Esophagus muscularis mucosa (tissue), 4 donors: Measurements from ENCODE around the gene TPPP. TPM values are rescaled to one million over a fixed set of nuclear protein-coding genes. Genes with fewer than 3 reads are reported as not detected.
"Not testable (repeated sequence)": the region's sequence is repeated elsewhere in the genome, so short reads cannot be mapped to it uniquely, and the experiment has no call there.

ENCODE experiments used
- DNase-seq: peaks from one replicate; pipeline ENCODE4 v3.0.0-alpha.2; 2017; ENCODE audit errors: extremely low spot score
- H3K27ac ChIP-seq, 4 donors: fragments of 200-600 bp; sonication (generic); replicated peaks in 1 of 4; 1 replicate in 3 of 4; 2 replicates in 1 of 4; pipeline ENCODE4 v1.5.1; 2016 to 2019; ENCODE audit warnings: mild to moderate bottlenecking in 1 of 4
- H3K27me3 ChIP-seq, 4 donors: fragments of 200-600 bp; sonication (generic); one replicate each; pipeline versions ENCODE4 v1.5.1 to v1.6.0; 2016 to 2019
- H3K36me3 ChIP-seq, 4 donors: fragments of 200-600 bp; sonication (generic); one replicate each; pipeline ENCODE4 v1.5.1; 2016 to 2019
- H3K4me1 ChIP-seq, 4 donors: fragments of 200-600 bp; sonication (generic); one replicate each; pipeline ENCODE4 v1.5.1; 2016 to 2019
- H3K4me3 ChIP-seq, 4 donors: fragments of 200-600 bp; sonication (generic); 1 replicate in 2 of 4; 2 replicates in 2 of 4; pipeline ENCODE4 v1.5.1; 2016 to 2019; ENCODE audit warnings: mild to moderate bottlenecking in 4 of 4, moderate library complexity in 1 of 4
- H3K9me3 ChIP-seq, 4 donors: fragments of 200-600 bp; sonication (generic); 1 replicate in 3 of 4; 2 replicates in 1 of 4; pipeline ENCODE4 v1.5.1; 2016 to 2019
- EP300 ChIP-seq: sonication (generic); formaldehyde crosslinking; IDR thresholded peaks from one replicate; pipeline ENCODE4 v1.6.1; 2017; ENCODE audit warnings: antibody characterized with exemption
- POLR2A ChIP-seq: fragments of 450-650 bp; IDR thresholded peaks from one replicate; pipeline ENCODE4 v1.6.1; 2017; ENCODE audit warnings: antibody characterized with exemption, moderate library complexity, mild to moderate bottlenecking, low read depth
- POLR2AphosphoS5 ChIP-seq, 2 donors: sonication (generic); formaldehyde crosslinking; IDR thresholded peaks; one replicate each; pipeline ENCODE4 v1.6.1; 2017; ENCODE audit warnings: antibody characterized with exemption in 2 of 2
- WGBS: methylation state at CpG from one replicate; pipeline ENCODE4 v1.1.5; 2018; 5-methylcytosine and 5-hydroxymethylcytosine counted together
- intact Hi-C: fragments of 100-400 bp; cut with DNase I; formaldehyde crosslinking; loops from one replicate; pipeline ENCODE4 v1.15.1; 2023
- total RNA-seq, 4 donors: library from RNA; depleted of rRNA; stranded (reverse); fragments of >200 nt; gene quantifications; one replicate each; pipeline versions ENCODE4 v1.1.0 to v1.2.1, GENCODE V29; 2016
- TF ChIP-seq, protein P1 (sequence below), 3 experiments: fragments of 200-600 bp in 2 of 3; fragments of 450-650 bp in 1 of 3; sonication (generic) in 2 of 3; IDR thresholded peaks; one replicate each; pipeline ENCODE4 v1.5.1; 2017 to 2019; ENCODE audit warnings: antibody characterized with exemption in 3 of 3, mild to moderate bottlenecking in 2 of 3, moderate library complexity in 1 of 3

Gene TPPP
- total RNA-seq, 4 donors from 2014 or later: 19.5 to 45.7 (median 34.5) TPM

DNA sequence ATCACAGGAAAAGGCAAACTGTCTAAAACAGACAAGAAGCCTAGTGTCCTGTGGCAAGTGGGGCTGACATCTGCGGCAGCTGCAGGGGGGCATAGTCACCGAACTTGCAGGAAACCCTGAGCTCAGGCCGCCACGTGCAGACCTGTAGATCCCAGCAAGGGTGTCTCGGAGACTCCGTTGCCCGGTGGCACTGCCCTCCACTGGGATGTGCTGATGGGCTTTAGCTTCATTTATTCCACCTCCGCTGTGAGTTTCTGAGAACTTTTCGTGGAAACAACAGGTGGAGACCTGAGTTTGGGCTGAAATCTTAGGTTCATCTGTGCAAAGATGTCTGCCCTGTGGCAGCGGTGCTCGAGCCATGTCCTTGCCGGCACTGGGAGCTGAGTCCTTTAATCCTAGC is 59.0 kb downstream of the TPPP start:
- H3K27ac ChIP-seq: no peak overlapping the region
- H3K27me3 ChIP-seq: no peaks in the 10 kb centered on the region
- intact Hi-C loops: no loop called here
- H3K4me3 ChIP-seq: no peak overlapping the region
- 96% methylated on average over 12 of the region's 12 CpGs for WGBS
- no peaks in the 10 kb centered on the region for H3K4me1 ChIP-seq
- peaks cover 7 to 51% (median 33%) of the 10 kb centered on the region in 4 donors for H3K36me3 ChIP-seq
- TF ChIP-seq, protein P1, sequence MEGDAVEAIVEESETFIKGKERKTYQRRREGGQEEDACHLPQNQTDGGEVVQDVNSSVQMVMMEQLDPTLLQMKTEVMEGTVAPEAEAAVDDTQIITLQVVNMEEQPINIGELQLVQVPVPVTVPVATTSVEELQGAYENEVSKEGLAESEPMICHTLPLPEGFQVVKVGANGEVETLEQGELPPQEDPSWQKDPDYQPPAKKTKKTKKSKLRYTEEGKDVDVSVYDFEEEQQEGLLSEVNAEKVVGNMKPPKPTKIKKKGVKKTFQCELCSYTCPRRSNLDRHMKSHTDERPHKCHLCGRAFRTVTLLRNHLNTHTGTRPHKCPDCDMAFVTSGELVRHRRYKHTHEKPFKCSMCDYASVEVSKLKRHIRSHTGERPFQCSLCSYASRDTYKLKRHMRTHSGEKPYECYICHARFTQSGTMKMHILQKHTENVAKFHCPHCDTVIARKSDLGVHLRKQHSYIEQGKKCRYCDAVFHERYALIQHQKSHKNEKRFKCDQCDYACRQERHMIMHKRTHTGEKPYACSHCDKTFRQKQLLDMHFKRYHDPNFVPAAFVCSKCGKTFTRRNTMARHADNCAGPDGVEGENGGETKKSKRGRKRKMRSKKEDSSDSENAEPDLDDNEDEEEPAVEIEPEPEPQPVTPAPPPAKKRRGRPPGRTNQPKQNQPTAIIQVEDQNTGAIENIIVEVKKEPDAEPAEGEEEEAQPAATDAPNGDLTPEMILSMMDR (IDR thresholded peaks at IDR 0.05): no peak
- TF ChIP-seq POLR2A (no peak), EP300 (no peak), POLR2AphosphoS5 (IDR thresholded peaks at IDR 0.05) (no peak)
- DNase-seq: no peak
- peaks cover 0 to 8% (median 0%) of the 10 kb centered on the region in 4 donors for H3K9me3 ChIP-seq

DNA sequence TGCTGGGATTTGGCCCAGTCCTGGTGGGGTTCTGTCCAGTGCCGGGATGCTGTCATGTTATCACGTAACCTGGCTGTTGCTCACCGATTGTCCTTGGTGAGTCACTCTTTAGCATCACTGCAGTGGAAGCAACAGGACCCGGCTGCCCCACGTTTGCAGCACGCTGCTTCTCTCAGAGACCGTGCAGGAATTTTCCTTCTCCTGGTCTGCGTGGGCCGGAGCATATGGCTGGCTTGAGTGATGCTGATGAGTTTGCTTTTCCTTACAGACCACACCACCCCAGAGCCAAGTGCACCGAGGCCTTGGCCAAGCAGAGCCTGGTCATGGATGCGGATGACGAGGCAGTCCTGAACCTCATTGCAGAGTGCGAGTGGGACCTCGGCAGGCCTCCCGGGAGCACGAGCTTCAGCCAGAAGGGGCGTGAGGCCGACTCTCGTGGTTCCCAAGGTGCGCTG is 59.6 kb downstream of the TPPP start:
- intact Hi-C loops: no loop called here
- H3K27me3 ChIP-seq: no peaks in the 10 kb centered on the region
- DNase-seq: no peak
- 81% methylated on average over 17 of the region's 20 CpGs for WGBS
- H3K36me3 ChIP-seq: peaks cover 7 to 45% (median 28%) of the 10 kb centered on the region in 4 donors
- no peaks in the 10 kb centered on the region for H3K4me1 ChIP-seq
- TF ChIP-seq POLR2A: no peak
- TF ChIP-seq EP300: no peak
- TF ChIP-seq, protein P1 (IDR thresholded peaks at IDR 0.05): no peak
- no peak for TF ChIP-seq POLR2AphosphoS5 (IDR thresholded peaks at IDR 0.05)
- no peak overlapping the region for H3K4me3 ChIP-seq
- H3K9me3 ChIP-seq: peaks cover 0 to 8% (median 0%) of the 10 kb centered on the region in 4 donors
- no peak overlapping the region for H3K27ac ChIP-seq

DNA sequence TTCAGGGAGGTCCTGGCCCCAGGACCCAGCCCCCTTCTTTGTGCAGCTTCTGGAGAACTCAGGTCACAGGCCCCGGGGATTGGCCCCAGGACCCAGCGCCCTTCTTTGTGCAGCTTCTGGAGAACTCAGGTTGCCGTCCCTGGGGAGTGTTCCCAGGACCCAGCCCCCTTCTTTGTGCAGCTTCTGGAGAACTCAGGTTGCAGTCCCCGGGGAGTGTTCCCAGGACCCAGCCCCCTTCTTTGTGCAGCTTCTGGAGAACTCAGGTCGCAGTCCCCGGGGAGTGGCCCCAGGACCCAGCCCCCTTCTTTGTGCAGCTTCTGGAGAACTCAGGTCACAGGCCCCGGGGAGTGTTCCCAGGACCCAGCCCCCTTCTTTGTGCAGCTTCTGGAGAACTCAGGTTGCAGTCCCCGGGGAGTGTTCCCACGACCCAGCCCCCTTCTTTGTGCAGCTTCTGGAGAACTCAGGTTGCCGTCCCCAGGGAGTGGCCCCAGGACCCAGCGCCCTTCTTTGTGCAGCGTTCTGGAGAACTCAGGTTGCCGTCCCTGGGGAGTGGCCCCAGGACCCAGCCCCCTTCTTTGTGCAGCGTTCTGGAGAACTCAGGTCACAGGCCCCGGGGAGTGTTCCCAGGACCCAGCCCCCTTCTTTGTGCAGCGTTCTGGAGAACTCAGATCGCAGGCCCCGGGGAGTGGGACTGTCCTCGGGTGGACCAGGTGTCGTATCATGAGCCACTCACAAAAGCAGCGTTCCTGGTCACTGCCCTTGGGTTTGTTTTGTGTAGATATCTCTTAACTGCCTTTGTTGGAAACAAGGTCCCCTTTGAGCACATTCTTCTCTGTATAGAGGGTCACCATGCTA is 64.6 kb downstream of the TPPP start:
- H3K27me3 ChIP-seq, H3K4me3 ChIP-seq, H3K27ac ChIP-seq, H3K9me3 ChIP-seq, H3K4me1 ChIP-seq, intact Hi-C loops, DNase-seq: not testable (repeated sequence)
- peaks cover 0 to 35% (median 12%) of the 10 kb centered on the region in 4 donors for H3K36me3 ChIP-seq
- 77% methylated on average over 14 of the region's 21 CpGs for WGBS

DNA sequence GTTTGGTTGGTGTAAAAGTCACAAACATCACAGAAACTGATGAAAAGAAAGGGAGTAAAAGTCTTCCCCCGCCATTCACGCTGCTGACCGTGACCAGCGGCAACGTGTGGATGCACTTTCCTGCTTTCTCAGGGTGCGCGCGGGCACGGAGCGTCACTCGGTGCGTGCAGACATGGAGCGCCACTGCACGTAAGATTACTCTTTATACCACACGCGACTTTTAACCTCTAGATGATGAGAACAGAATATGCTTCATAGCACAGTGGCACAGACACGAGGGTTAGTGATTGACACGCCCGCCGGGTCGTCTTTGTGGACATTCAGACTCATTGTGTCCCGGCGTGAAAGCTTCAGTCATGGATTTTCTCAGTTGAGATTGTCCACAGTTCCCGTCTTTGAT is 65.3 kb downstream of the TPPP start:
- H3K36me3 ChIP-seq: peaks cover 0 to 41% (median 12%) of the 10 kb centered on the region in 4 donors
- H3K4me3 ChIP-seq: no peak overlapping the region
- intact Hi-C loops: no loop called here
- no peaks in the 10 kb centered on the region for H3K27me3 ChIP-seq
- no peak overlapping the region for H3K27ac ChIP-seq
- H3K4me1 ChIP-seq: no peaks in the 10 kb centered on the region
- TF ChIP-seq POLR2AphosphoS5 (IDR thresholded peaks at IDR 0.05) (no peak), EP300 (no peak), POLR2A (no peak)
- TF ChIP-seq, protein P1 (IDR thresholded peaks at IDR 0.05): no peak
- H3K9me3 ChIP-seq: no peaks in the 10 kb centered on the region
- WGBS: 92% methylated on average over 15 of the region's 24 CpGs
- no peak for DNase-seq

GRCh38 chr5:626850-627249 is 66.3 kb downstream of the TPPP start:
- H3K27me3 ChIP-seq: no peaks in the 10 kb centered on the region
- peaks cover 0 to 46% (median 14%) of the 10 kb centered on the region in 4 donors for H3K36me3 ChIP-seq
- 86% methylated on average over 3 of the region's 3 CpGs for WGBS
- no peaks in the 10 kb centered on the region for H3K4me1 ChIP-seq
- TF ChIP-seq POLR2A: no peak
- no peak for TF ChIP-seq EP300
- TF ChIP-seq, protein P1 (IDR thresholded peaks at IDR 0.05): no peak
- TF ChIP-seq POLR2AphosphoS5 (IDR thresholded peaks at IDR 0.05): no peak
- no peak overlapping the region for H3K4me3 ChIP-seq
- no peaks in the 10 kb centered on the region for H3K9me3 ChIP-seq
- intact Hi-C loops: no loop called here
- no peak overlapping the region for H3K27ac ChIP-seq
- DNase-seq: no peak
